Prostate gland (tissue), 2 donors: ENCODE measurements around the gene CABP4.

Experiments
- POLR2A ChIP-seq: fragments of 450-650 bp; IDR thresholded peaks from one replicate; pipeline ENCODE4 v1.6.1; 2016; ENCODE audit warnings: antibody characterized with exemption, mild to moderate bottlenecking
- TF ChIP-seq, protein P1 (sequence below), 4 experiments: fragments of 200-600 bp in 2 of 4; fragments of 450-650 bp in 2 of 4; sonication (generic) in 2 of 4; IDR thresholded peaks; 1 replicate in 3 of 4; 2 replicates in 1 of 4; pipeline ENCODE4 v1.5.1; 2016 to 2019; ENCODE audit warnings: antibody characterized with exemption in 4 of 4, mild to moderate bottlenecking in 2 of 4, moderate library complexity in 2 of 4

DNA sequence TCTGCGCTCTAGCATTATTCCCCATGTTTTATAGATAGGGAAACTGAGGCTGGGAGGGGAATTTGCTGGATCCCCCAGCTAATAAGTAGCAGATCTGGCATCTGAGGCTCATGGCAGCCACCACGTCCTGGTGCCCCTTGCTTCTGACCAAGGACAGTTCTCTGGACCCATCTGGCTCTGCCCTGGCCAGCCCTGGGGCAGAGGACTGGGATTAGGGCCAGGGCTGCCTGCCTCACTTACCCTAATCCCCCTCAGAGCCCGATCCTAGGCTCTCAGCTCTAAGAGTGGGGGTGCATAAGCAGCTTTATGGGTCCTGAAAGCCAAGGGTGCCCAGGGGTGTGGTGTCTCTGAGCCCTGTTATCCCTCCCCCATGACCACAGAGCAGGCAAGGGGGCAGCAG lies at the start of gene CABP4:
- TF ChIP-seq POLR2A: no peak
- TF ChIP-seq, protein P1, sequence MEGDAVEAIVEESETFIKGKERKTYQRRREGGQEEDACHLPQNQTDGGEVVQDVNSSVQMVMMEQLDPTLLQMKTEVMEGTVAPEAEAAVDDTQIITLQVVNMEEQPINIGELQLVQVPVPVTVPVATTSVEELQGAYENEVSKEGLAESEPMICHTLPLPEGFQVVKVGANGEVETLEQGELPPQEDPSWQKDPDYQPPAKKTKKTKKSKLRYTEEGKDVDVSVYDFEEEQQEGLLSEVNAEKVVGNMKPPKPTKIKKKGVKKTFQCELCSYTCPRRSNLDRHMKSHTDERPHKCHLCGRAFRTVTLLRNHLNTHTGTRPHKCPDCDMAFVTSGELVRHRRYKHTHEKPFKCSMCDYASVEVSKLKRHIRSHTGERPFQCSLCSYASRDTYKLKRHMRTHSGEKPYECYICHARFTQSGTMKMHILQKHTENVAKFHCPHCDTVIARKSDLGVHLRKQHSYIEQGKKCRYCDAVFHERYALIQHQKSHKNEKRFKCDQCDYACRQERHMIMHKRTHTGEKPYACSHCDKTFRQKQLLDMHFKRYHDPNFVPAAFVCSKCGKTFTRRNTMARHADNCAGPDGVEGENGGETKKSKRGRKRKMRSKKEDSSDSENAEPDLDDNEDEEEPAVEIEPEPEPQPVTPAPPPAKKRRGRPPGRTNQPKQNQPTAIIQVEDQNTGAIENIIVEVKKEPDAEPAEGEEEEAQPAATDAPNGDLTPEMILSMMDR (IDR thresholded peaks at IDR 0.05): no peak
